M059J (cell line): Measurements from ENCODE around the gene DPF3. TPM values are rescaled to one million over a fixed set of nuclear protein-coding genes. Genes with fewer than 3 reads are reported as not detected.

Experiments used
- DNase-seq: peaks from one replicate; pipeline ENCODE4 v3.0.0-alpha.2; 2012; ENCODE audit warnings: low read depth
- total RNA-seq: library from RNA; depleted of rRNA; stranded (reverse); fragments of >200 nt; shearing (Covaris generic); gene quantifications from 2 replicates; pipeline ENCODE4 v1.2.3, GENCODE V29; 2014

The DPF3 gene
- total RNA-seq, 1 experiment from 2014 or later: 8.3 TPM

DNA sequence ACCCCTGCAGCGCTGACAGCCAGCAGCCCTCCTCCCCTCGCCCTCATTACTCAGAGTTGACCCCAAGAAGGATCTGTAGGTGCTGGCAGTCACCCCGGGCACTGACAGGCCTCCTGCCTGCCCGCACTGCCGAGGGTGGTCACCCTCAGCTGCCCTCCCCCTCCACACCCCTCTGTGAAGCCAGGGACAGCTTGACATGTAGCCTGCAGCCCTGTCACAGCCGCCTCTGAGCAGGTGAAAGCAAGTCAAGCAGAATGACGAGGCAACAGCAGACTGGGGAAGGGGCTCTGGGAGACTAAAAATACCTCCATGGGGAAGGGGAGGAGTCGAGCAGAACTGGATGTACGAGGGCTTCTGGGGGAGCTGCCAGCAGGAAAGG lies 178.1 kb downstream of the DPF3 start:
- no peak for DNase-seq

DNA sequence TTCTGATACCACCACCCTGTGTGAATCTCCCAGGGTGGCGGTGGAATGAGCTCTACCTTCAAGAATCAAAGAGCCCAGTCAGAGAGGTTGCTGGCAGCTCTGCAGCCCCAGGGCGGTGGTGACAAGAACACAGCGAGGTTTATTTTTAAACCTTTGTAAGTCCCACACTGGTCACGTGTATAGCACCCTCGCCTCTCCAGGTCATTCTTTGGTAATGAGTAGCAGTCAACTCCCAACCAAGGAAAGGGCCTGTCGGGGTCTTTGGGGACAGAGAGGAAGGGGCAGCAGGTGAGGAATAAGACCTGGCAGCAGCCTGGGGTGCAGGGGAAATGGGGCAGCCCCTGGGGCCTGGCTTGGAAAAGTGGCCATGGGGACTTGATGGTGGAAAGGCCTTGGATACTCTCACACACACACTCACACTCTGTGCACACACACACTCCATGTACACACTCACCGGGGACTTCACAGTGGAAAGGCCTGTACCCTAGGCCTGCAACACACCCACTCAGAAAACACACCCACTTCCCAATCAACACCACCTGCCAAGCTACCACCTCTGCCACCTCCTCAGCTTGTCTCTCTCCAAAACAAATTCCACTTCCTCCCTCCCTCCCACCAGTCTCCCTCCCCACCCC lies 178.6 kb downstream of the DPF3 start:
- DNase-seq: peak; percentile 44

DNA sequence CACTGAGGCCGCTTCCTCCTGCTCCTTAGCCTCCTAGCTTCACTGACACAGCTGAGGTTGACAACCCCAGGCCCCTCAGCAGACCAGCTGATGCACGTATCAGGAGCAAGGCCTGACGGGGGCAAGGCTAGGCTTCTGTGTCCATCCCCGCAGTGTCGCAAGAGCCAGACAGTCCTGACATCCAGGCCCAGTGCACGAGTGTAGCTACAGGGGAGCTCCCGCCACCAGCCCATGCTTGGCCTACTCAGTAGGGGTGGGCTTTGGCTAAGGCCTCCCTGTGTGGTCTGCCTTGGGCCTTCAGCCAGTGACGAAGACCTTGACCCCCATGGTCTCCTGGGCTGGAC lies 179.1 kb downstream of the DPF3 start:
- no peak for DNase-seq

DNA sequence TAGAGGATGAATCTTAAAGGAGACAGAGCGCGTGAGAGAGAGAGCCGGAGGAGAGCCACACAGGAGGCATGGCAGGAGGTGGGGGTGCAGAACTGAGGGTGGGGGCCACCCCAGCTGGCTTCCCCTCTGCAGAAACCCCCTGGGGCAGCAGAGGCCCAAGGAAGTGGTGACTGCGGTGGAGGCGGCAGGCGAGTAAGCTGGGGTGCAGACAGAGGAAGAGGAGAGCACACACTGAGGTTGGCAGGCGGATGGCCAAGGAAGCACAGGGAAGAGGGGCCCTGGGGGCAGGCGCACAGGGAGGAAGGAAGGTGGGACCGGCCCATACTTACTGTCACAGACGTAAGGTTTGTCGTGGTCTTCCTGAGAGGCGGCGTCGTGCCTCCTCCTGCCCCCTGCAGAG lies 179.8 kb downstream of the DPF3 start:
- DNase-seq: no peak

DNA sequence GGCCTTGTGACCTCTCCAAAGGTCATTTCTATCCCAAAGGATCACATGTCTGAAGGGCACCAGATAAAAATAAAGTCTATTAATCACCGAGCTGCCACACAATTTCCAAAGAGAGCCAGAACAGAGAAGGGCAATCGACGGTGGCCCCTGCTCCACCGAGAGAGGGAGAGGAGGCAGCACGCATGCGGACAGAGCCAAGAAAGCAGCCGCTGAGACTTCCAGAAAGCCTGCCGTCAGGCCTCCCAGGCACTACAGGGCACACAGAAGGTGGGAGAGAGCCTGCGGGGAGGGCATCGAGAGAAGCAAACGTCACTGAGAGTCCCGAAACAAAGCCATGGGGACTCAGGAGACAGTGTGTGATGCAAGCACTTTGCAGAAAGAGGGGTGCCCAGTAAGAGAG lies 182.0 kb downstream of the DPF3 start:
- no peak for DNase-seq

DNA sequence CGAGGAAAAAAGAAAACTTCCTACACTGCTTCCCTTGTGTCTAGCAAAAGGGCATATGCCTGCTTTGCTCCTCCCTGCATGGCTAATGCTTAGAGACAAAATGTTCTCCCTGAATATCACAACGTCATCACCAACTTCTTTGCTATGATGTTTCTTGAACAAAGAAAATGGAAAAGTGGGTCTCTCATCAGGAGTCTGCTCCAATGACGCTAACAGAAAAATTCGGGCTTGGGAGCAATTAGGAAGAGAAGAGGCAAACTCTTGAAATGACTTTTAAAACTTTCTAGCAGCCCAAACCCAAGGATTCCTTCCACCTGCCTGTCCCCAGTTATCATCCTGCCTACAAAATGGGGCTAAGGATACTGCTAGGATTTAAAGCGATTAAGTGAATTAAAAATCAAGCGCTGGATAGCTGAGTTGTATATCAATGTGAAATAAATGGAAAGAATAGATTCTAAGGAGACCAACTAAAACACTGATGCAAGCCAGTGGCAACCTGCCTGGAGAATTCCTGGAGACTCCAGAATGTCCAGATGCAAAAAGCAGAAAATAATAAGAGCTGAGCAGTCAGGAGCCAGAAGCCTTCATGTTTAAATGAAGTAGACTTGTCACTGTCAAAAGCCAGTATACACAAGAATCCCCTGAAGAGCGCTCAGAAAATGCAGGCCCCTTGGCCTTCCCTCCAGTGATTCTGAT lies 183.8 kb downstream of the DPF3 start:
- DNase-seq: no peak

DNA sequence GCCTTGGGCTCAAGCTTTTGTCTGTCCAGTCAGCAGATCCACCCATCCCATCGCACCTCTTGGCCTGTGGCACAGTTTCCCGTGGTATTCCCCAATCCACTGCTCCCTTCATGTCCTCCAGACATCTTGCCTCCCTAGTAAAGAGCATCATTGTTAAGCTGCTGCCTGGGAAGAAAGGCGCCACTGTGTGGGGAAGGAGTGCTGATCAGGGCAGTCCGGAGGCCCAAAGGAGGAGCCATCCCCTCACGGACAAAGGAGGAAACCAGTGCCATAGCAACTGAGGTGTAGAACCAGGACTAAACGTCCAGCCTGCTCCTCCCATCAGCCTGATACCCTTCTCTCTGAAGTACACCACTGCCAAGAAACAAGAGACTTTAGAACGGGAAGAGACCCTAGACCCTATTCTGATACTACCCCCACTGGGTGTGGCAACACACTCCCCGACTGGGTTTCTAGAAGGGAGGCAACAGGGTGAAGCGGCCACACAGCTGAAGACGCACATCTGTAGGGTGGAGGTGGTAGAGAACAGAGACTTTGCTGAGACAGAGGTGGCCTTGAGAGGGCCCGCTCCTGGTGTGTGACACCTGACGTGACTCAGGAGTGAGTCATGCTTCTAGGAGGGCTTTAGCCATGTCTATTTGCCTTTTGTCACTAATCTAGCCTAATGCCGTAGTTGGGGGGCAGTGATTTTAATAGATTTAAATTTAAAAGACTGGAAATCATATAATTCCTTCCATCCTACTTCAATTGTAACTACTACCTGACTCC lies 185.0 kb downstream of the DPF3 start:
- peak; percentile 48 for DNase-seq

DNA sequence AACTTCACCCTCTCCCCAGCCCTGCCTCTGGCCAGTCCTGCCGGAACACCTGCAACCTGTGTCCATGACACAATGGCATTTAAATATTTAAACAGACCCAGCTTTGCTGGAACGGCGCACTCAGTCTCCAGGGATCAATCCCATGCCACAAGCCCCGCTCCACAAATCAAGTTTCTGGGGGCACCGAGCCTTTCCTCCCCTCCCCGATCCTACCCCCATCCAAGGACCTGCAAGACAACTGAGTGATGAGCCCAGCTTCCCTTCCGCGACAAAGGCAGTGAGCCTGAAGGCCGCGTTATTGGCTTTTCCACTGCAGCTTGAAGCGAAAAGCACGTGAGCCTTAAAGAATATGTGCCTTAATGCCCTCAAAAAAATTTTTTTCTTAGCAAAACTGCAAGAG lies 185.7 kb downstream of the DPF3 start:
- DNase-seq: no peak

DNA sequence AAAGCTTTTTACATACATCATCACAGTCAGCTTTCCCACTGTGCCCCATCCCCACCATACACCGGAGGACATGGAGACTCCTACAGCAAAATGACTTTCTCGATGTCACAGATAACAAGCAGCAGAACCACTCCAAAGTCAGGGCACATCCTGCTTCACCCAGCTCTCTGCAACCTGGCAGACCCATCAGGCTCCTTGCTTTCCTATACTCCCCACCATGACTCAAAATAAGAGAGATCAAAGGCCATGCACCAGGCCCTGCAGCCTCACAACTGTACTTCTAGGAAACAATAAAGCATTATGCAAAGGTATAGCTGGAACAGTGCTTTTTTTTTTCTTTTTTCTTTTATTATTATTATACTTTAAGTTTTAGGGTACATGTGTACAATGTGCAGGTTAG lies 187.4 kb downstream of the DPF3 start:
- DNase-seq: no peak

DNA sequence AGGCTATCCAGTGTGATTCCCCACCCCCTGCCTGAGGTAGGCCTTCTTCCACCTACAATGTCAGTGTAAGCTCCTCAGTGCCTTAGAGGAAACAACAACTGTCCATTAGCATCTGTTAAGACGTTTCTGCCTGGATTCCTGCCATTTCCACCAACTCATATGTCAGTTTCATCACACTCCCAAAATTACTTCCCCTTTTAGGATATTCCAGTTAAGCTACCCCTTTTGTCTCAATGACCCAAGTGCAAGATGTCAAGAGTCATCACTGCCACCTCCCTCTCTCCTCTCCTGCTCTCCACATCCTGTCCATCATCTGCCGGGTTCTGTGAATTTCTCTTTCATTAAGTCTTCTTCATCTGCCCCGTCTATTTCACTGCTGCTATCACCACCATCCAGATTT lies 189.4 kb downstream of the DPF3 start:
- no peak for DNase-seq

DNA sequence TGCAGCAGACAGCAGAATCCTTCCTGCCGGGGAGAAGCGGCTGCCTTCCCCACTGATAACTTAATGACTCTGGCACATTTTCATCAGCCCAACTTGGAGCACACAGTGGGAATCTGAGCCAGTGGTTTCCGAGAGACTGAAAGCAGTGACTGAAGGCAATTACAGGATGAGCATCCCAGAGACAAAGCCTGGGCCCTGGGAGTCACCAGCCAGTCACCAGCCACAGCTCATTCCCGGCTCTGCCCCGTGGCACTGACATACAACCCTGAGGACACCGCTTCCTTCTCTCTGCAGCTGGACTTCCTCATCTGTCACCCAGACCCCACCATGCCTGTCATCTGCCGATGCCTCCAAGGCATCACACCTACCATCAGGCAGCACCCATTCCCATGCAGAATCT lies 192.3 kb downstream of the DPF3 start:
- no peak for DNase-seq

DNA sequence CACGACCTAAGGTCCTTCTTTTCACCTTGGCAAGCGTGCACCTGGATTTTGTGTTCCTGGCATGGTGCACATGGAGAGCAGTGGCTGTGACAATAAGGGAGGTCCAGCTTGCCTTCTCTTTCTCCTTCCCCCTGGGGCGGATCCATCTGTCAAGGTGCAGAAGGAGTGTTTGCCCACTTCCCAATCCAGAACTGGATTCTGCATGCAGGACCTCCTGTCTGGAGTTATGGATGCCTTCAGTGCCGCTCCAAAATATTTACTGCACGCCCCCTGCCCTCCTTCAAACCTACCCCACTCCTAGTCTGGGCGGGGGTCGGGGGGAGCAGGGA lies 192.7 kb downstream of the DPF3 start:
- DNase-seq: no peak

DNA sequence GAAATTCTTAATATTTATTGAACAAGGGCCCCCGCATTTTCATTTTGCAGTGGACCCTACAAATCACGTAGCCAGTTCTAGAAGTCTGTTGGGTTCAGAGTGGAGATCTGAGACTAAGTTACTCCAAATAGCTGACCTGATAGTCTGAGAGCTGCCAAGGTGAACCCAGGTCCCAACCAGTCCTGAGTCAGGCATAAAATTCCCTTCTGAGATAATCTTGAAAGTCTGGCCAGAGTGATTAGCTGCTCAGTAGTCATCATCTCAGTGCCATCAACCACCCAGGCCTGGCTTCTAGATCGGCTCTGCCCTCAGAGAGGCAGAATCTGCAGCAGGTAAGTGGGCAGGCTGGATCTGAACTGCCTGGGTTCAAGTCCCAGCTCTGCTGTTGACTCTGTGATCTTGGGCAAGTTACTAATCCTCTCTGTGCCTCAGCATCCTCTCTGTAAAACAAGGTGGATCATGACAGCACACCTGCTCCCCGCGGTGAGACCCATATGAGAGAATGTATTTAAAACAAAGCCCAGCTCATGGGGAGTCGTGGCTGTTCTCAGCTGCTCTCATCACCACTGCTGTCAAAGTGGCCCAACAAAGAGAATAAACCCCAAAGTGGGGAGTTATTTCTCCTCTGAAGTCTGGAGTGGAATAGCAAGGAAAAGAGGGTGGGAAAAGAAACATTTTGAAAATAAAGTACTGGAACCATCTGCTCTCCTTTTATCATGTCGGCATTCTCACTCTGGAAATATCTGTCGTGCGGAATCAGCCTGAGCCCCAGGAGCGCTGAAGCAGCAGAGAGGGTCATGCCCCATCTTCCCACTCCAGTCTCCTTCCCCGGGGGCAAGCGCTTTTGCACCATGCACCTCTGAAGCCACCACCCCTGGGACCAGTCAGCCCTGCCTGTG lies 193.3 kb downstream of the DPF3 start:
- DNase-seq: no peak

DNA sequence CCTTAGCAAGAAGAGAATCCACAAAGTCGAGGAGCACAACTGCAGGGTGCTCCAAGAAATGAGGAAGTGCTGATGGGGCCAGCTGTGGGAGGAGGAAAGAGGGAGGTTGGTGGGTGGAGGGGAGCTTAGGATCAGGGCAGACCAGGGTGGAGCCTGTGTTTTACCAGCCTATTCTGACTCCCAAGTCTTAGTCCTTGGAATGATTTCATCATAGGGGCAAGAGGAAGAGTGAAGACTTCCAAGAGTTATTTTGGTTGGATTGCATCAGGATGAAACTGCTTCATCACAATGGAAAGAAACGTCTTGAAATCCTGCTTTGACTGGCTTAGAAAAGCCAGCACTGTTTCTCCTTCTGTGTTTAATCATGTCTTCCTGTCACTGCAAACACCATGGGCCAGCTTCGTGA lies 194.0 kb downstream of the DPF3 start:
- DNase-seq: no peak

DNA sequence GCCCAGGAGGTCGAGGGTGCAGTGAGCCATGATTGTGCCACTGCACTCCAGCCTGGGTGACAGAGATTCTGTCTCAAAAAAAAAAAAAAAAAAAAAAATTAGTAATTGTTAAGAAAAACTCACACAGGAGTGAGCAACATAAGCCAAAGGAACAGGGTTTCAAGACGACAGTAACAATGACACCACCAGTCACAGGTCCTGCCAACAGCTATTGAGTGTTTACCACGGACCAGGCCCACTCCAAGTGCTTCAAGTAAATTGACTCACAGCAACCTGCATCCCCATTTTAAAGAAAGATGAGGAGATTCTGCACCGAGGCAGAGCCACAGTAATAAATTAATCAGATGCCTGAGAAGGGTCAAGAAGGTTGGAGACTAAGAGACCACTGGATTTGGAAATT lies 194.5 kb downstream of the DPF3 start:
- no peak for DNase-seq

DNA sequence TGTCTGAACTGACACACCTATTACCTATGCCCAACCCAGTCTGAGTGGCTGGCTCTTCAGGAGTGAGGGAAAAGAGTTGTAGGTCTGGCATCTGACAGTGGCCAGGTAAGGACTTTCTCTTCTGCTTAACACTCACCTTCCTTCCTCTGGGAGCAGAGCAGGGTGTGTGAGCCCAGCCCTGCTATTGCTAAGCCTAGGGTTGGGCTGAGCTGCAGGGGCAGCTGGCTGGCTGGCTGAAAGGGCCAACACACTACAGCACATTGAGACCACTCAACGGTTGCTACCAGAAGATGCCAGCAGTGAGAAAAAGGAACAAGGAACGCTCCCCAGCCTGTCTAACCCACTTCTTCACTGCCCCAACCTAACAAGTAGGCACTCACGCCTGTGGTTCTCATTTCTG lies 201.2 kb downstream of the DPF3 start:
- peak; percentile 20 for DNase-seq

DNA sequence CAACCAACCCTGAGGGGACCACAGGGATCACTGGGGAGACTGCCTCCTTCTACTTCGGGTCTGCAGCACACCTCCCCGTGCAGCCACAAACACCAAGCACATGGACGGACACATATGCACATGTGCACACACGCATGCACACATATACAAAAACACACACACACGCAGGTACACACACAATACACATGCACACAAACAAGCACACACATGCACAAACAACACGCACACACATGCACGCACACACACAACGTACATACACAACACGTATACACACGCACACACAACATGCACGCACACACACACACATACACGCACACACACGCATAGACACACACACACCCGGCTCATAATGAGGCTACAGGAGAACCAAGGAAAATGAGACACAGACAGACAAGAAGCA lies 203.6 kb downstream of the DPF3 start:
- DNase-seq: no peak

DNA sequence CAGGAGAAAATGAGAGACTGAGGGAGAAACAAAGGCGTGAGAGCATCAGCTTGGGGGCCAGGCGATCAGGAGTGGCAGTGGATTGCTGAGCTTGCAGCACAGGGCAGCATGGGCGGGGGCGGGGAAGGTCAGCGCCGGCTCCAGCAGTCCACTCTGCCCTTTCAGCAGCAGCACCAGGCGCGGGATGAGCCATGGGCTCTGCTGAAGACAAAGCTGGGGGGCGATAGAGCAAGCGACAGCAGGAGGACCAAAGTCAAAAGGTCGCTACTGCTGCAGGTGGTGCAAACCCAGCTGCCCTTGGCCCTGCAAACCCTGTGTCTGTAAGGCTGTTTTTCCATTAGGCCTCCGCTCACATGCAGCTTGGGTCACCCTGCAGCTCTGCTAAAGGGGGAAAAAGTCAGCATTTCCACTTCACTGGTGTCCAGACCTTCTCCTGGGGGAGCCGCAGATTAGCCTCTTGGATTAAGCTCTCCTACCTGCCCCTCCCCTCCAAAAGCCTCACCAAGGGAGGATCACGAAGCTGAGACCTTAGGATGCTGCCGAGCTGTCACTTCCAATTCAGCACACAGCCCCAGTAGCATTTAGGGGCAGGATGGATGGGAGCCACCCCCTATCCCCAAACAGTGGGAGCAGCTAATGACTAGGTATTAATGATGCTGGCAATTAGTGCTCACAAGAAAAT lies 204.8 kb downstream of the DPF3 start:
- no peak for DNase-seq

DNA sequence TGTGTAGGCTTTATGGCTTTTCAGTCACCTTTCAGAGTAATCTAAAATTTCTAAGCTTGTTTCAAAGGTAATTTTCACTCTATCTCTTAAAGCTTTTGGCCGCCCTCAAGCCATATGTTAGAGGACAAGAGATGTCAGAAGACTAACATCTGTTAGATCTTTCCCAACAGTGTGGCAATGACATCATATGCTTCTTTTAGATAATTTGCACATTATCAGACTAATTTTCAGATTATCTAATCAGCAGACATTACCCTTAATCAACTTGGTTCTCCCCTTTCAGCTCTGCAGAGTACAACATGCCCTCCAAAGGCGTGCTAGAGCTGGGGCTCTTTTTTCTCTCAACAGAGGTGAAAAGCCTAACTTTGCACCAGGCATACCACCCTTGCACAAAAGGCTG lies 207.1 kb downstream of the DPF3 start:
- DNase-seq: no peak

DNA sequence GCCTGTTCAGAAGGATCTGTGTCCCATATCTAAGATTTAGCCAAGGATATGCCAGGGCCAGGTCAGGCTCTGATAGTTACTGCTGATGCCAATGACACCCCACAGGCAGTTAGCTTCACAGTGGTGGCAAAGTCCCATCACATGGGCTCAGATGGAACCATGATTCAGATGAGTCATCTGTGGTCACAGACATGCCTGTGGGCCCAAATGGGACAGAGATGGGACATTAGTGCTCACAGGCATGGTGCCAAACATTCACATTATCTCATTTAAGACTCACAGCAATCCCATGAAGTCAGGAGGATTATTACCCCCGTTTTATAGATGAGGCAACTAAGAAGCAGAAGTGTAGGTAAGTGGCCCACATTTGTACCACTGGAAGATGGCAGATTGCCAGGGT lies 207.8 kb downstream of the DPF3 start:
- peak; percentile 87 for DNase-seq

DNA sequence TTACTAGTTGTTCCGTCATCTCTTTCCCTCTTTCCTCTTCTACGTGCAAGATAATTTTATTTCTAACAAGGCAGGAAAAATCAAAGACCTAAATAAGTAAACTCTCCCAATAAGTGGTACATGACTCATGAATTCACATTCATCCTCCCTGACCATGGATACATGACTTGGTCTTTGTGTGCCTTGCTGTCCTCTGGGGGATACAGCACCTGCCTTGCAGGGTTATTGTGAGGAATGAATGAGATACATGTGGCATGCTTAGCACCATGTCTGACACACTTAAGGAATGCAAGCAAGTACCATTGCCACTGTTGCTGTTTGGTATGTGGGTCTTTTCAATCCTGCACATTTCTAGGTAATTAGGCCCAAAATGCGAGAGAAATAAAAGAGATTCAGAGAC lies 208.4 kb downstream of the DPF3 start:
- DNase-seq: no peak

DNA sequence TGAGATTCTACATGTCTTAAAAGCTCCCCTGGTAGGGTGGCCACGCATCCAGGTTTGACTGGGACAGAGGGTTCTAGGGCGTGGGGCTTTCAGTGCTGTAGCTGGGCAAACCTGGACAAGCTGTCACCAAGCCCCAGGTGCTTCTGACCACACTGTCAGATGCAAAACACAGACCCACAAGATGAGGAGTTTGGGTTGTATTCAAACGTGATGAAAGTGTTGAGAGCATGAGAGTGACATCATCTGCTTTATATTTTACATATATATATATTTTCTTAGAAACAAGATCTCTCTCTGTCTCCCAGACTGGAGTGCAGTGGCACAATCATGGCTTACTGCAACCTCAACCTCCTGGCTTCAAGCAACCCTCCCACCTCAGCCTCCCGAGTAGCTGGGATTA lies 210.1 kb downstream of the DPF3 start:
- no peak for DNase-seq
